ENCODE measurements around the gene AMIGO1.

Gene AMIGO1

GRCh38 chr1:109532365-109533136, 23.0 kb upstream of the AMIGO1 start:
- DNase-seq: peak in 53 of 56 donors; percentile 31 to 89 (median 72)

GRCh38 chr1:109531826-109532364, 22.4 kb upstream of the AMIGO1 start:
- no peak for DNase-seq

- peak in 1 of 56 donors; percentile 14 for DNase-seq
Observed at GRCh38 chr1:109531380-109531779, 21.9 kb upstream of the AMIGO1 start.

GRCh38 chr1:109530457-109531087, 21.0 kb upstream of the AMIGO1 start:
- peak in 29 of 56 donors; percentile 16 to 74 (median 43) for DNase-seq

GRCh38 chr1:109529881-109530456, 20.4 kb upstream of the AMIGO1 start:
- DNase-seq: peak in 5 of 56 donors; percentile 51 to 74 (median 63)

- no peak for DNase-seq
Observed at GRCh38 chr1:109528712-109529111, 19.2 kb upstream of the AMIGO1 start.

GRCh38 chr1:109527846-109528695, 18.5 kb upstream of the AMIGO1 start:
- no peak for DNase-seq

- no peak for DNase-seq
Observed at GRCh38 chr1:109527098-109527811, 17.7 kb upstream of the AMIGO1 start.

GRCh38 chr1:109523706-109524105, 14.2 kb upstream of the AMIGO1 start:
- no peak for DNase-seq

- DNase-seq: no peak
Observed at GRCh38 chr1:109522026-109522425, 12.5 kb upstream of the AMIGO1 start.

- no peak for DNase-seq
Observed at GRCh38 chr1:109521002-109521951, 11.8 kb upstream of the AMIGO1 start.

- DNase-seq: no peak
Observed at GRCh38 chr1:109517337-109517736, 7.8 kb upstream of the AMIGO1 start.

- DNase-seq: no peak
Observed at GRCh38 chr1:109516872-109517271, 7.3 kb upstream of the AMIGO1 start.

- no peak for DNase-seq
Observed at GRCh38 chr1:109514846-109515245, 5.3 kb upstream of the AMIGO1 start.

- no peak for DNase-seq
Observed at GRCh38 chr1:109513110-109513710, 3.7 kb upstream of the AMIGO1 start.

GRCh38 chr1:109508873-109509175, 703 bp downstream of the AMIGO1 start:
- no peak for DNase-seq

- no peak for DNase-seq
Observed at GRCh38 chr1:109508001-109508872, 1.3 kb downstream of the AMIGO1 start.

GRCh38 chr1:109504974-109505373, 4.6 kb downstream of the AMIGO1 start:
- no peak for DNase-seq

Measured in amygdala (tissue), 56 donors.